MM.1S (cell line): ENCODE measurements around the gene KIF7.

Experiments used
- DNase-seq: peaks from one replicate; pipeline ENCODE4 v3.0.0-alpha.2; 2015
- H2AFZ ChIP-seq: fragments of 300-600 bp; sonication (generic); 2 replicates; pipeline ENCODE4 v1.6.0; 2016; ENCODE audit warnings: antibody characterized with exemption, low read length
- H3F3A ChIP-seq: fragments of 300-600 bp; sonication (generic); 2 replicates; pipeline ENCODE4 v1.6.1; 2016; ENCODE audit warnings: mild to moderate bottlenecking, antibody characterized with exemption, low read length, moderate library complexity, mixed read lengths; ENCODE audit not compliant: insufficient read depth
- H3K27ac ChIP-seq: fragments of 300-600 bp; sonication (generic); 2 replicates; pipeline ENCODE4 v1.5.1; 2016; ENCODE audit warnings: mild to moderate bottlenecking, low read length
- H3K27me3 ChIP-seq: fragments of 300-600 bp; sonication (generic); replicated peaks from 2 replicates; pipeline ENCODE4 v1.6.0; 2016; ENCODE audit warnings: low read length; ENCODE audit not compliant: insufficient read depth
- H3K36me3 ChIP-seq: fragments of 300-600 bp; sonication (generic); replicated peaks from 2 replicates; pipeline ENCODE4 v1.6.1; 2016; ENCODE audit warnings: mild to moderate bottlenecking, low read length, mixed read lengths; ENCODE audit not compliant: insufficient read depth
- H3K4me1 ChIP-seq: fragments of 300-600 bp; sonication (generic); 2 replicates; pipeline ENCODE4 v1.6.1; 2016; ENCODE audit warnings: low read length, mixed read lengths
- H3K4me2 ChIP-seq: fragments of 300-600 bp; sonication (generic); 2 replicates; pipeline ENCODE4 v1.6.0; 2016; ENCODE audit warnings: low read depth, low read length
- H3K4me3 ChIP-seq: fragments of 300-600 bp; sonication (generic); 2 replicates; pipeline ENCODE4 v1.5.1; 2016; ENCODE audit warnings: low read length, mixed read lengths
- H3K79me2 ChIP-seq: fragments of 300-600 bp; sonication (generic); 2 replicates; pipeline ENCODE4 v1.6.1; 2016; ENCODE audit warnings: mixed run types, low read length, mixed read lengths
- H3K9ac ChIP-seq: fragments of 300-600 bp; sonication (generic); 2 replicates; pipeline ENCODE4 v1.6.1; 2016; ENCODE audit warnings: low read length, mixed read lengths
- H3K9me2 ChIP-seq: fragments of 300-600 bp; sonication (generic); replicated peaks from 2 replicates; pipeline ENCODE4 v1.6.1; 2016; ENCODE audit warnings: mild to moderate bottlenecking, low read length, mixed read lengths; ENCODE audit not compliant: insufficient read depth
- H3K9me3 ChIP-seq: fragments of 300-600 bp; sonication (generic); replicated peaks from 2 replicates; pipeline ENCODE4 v1.6.1; 2016; ENCODE audit warnings: mild to moderate bottlenecking, low read length, mixed read lengths; ENCODE audit not compliant: insufficient read depth
- H4K20me1 ChIP-seq: fragments of 300-600 bp; sonication (generic); 2 replicates; pipeline ENCODE4 v1.6.1; 2016; ENCODE audit warnings: mild to moderate bottlenecking, low read length, moderate library complexity, mixed read lengths; ENCODE audit not compliant: insufficient read depth
- EZH2 ChIP-seq: fragments of 300-600 bp; sonication (generic); optimal IDR thresholded peaks from 2 replicates; pipeline ENCODE3; 2017; ENCODE audit warnings: low read depth, mild to moderate bottlenecking, antibody characterized with exemption, low read length, mixed read lengths
- EZH2phosphoT487 ChIP-seq: fragments of 300-600 bp; sonication (generic); IDR thresholded peaks from 2 replicates; pipeline ENCODE4 v1.6.1; 2018; ENCODE audit warnings: antibody characterized with exemption, low read length
- TF ChIP-seq, protein P1 (sequence below): fragments of 300-600 bp; sonication (generic); IDR thresholded peaks from 2 replicates; pipeline ENCODE4 v1.5.1; 2016; ENCODE audit warnings: antibody characterized with exemption, low read length, mixed read lengths

The KIF7 gene

DNA sequence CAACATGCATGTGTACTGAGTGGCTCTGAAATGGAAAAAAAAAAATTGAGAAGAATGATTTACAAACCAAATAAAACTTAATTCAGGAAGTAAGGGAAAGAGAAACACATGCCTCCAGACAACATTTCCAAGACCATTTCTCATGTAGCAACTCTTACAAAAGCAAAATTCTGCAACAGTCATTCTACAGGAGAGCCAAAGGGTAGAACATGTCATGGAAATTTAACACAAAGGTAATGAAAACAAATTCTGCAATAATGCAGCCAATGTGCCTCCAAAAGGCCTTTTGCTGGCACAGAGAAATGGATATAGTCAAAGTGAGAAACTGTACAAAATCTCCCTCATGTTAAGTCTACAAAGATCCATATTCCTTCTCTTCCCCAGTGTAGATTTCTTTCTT lies 31.3 kb upstream of the KIF7 start:
- Histone ChIP-seq H3K9me3 (no peaks in the 10 kb centered on the region), H3K36me3 (no peaks in the 10 kb centered on the region), H3K9ac (no peak overlapping the region), H3K4me1 (peaks cover 4% of the 10 kb centered on the region), H3K27me3 (no peaks in the 10 kb centered on the region), H3K27ac (no peak overlapping the region), H3K79me2 (no peaks in the 10 kb centered on the region), H2AFZ (no peak overlapping the region), H3F3A (no peaks in the 10 kb centered on the region), H4K20me1 (no peaks in the 10 kb centered on the region), H3K4me3 (no peak overlapping the region), H3K4me2 (no peak overlapping the region), H3K9me2 (no peaks in the 10 kb centered on the region)
- DNase-seq = no peak
- TF ChIP-seq, protein P1, sequence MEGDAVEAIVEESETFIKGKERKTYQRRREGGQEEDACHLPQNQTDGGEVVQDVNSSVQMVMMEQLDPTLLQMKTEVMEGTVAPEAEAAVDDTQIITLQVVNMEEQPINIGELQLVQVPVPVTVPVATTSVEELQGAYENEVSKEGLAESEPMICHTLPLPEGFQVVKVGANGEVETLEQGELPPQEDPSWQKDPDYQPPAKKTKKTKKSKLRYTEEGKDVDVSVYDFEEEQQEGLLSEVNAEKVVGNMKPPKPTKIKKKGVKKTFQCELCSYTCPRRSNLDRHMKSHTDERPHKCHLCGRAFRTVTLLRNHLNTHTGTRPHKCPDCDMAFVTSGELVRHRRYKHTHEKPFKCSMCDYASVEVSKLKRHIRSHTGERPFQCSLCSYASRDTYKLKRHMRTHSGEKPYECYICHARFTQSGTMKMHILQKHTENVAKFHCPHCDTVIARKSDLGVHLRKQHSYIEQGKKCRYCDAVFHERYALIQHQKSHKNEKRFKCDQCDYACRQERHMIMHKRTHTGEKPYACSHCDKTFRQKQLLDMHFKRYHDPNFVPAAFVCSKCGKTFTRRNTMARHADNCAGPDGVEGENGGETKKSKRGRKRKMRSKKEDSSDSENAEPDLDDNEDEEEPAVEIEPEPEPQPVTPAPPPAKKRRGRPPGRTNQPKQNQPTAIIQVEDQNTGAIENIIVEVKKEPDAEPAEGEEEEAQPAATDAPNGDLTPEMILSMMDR = no peak
- TF ChIP-seq EZH2phosphoT487 (no peak), EZH2 (no peak)

DNA sequence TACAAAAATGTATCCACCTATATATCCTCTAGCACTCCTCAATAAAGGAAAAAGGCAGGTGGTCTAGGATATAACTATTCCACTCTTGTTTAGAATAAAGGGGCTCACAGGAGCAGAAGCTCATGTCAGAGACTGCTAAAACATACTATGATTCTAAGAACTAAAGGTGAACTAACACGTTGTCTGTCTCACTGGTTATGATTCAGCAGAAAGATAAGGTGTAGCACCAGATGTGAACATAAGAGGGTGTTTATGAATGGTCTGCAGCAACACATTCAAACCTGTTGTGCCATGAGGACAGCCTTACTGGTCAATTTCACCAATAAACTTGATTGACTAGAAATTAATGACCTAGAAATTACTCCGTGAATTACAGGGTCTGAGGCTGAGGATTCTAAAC lies 30.7 kb upstream of the KIF7 start:
- Histone ChIP-seq H3K36me3 (no peaks in the 10 kb centered on the region), H4K20me1 (no peaks in the 10 kb centered on the region), H3K4me3 (no peak overlapping the region), H3K4me2 (no peak overlapping the region), H2AFZ (no peak overlapping the region), H3K4me1 (peaks cover 1% of the 10 kb centered on the region), H3K27me3 (no peaks in the 10 kb centered on the region), H3K27ac (no peak overlapping the region), H3K9ac (no peak overlapping the region), H3K79me2 (no peaks in the 10 kb centered on the region), H3K9me2 (no peaks in the 10 kb centered on the region), H3K9me3 (no peaks in the 10 kb centered on the region), H3F3A (no peaks in the 10 kb centered on the region)
- DNase-seq = no peak
- no peak for TF ChIP-seq EZH2
- TF ChIP-seq, protein P1 = no peak
- no peak for TF ChIP-seq EZH2phosphoT487

DNA sequence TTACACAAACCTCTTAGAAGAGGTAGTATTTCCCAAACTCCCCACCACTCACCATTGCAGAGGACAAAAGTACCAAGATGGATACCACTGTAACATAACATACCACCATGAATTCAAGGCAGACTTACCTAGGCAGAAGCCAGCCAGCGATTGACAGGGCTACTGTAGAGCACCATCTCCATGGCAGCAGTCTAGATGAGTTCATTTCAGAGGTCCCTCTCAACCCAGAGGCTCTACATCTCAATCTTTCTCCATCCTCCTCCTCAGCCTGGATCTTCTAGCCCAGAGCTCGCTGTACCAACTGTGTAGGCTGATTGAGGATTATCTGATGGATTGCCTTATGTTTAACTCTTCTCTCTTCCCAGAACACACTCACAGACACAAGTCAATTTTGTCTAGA lies 25.9 kb upstream of the KIF7 start:
- H4K20me1 ChIP-seq = no peaks in the 10 kb centered on the region
- TF ChIP-seq, protein P1 = no peak
- TF ChIP-seq EZH2 (no peak), EZH2phosphoT487 (no peak)
- H3K4me1 ChIP-seq = no peaks in the 10 kb centered on the region
- no peaks in the 10 kb centered on the region for H3K9me2 ChIP-seq
- H3K4me3 ChIP-seq = no peak overlapping the region
- H2AFZ ChIP-seq = no peak overlapping the region
- H3K9me3 ChIP-seq = no peaks in the 10 kb centered on the region
- H3K36me3 ChIP-seq = no peaks in the 10 kb centered on the region
- H3K79me2 ChIP-seq = no peaks in the 10 kb centered on the region
- no peaks in the 10 kb centered on the region for H3K27me3 ChIP-seq
- no peaks in the 10 kb centered on the region for H3F3A ChIP-seq
- no peak for DNase-seq
- no peak overlapping the region for H3K4me2 ChIP-seq
- no peak overlapping the region for H3K27ac ChIP-seq
- no peak overlapping the region for H3K9ac ChIP-seq
